Measurements from ENCODE around the gene FHOD3. TPM values are rescaled to one million over a fixed set of nuclear protein-coding genes. Genes with fewer than 3 reads are reported as not detected.

FHOD3 gene
- total and polyA plus RNA-seq, 2 donors = 0.90 to 4.1 TPM

GRCh38 chr18:36595046-36595817 lies 297.7 kb downstream of the FHOD3 start:
- H3K36me3 ChIP-seq (ENCODE audit: control insufficient read depth in 2 of 2, insufficient read depth in 2 of 2, low read length in 1 of 2) = no peaks in the 10 kb centered on the region
- no peaks in the 10 kb centered on the region for H3K9me3 ChIP-seq (ENCODE audit: control insufficient read depth in 2 of 2, insufficient read depth in 1 of 2, low read length in 1 of 2)
- no peak overlapping the region for H3K4me3 ChIP-seq (ENCODE audit: low read length in 2 of 2)
- WGBS = 91% methylated on average over 10 of the region's 10 CpGs
- peaks cover 0 to 5% of the 10 kb centered on the region in 2 donors for H3K4me1 ChIP-seq (ENCODE audit: control insufficient read depth in 2 of 2, insufficient read depth in 2 of 2, low read length in 2 of 2)
- H3K27ac ChIP-seq (ENCODE audit: low read depth in 1 of 2, low read length in 1 of 2) = no peak overlapping the region
- no peak for DNase-seq (ENCODE audit: low read depth in 6 of 9, low spot score in 9 of 9)
- H3K27me3 ChIP-seq (ENCODE audit: control insufficient read depth in 2 of 2, insufficient read depth in 1 of 2, low read length in 1 of 2) = no peaks in the 10 kb centered on the region

GRCh38 chr18:36595818-36596215 lies 298.3 kb downstream of the FHOD3 start:
- no peak overlapping the region for H3K4me3 ChIP-seq (ENCODE audit: low read length in 2 of 2)
- H3K27ac ChIP-seq (ENCODE audit: low read depth in 1 of 2, low read length in 1 of 2) = no peak overlapping the region
- 97% methylated on average over 6 of the region's 6 CpGs for WGBS

GRCh38 chr18:36597636-36598035 lies 300.1 kb downstream of the FHOD3 start:
- H3K36me3 ChIP-seq (ENCODE audit: control insufficient read depth in 2 of 2, insufficient read depth in 2 of 2, low read length in 1 of 2) = no peaks in the 10 kb centered on the region
- H3K9me3 ChIP-seq (ENCODE audit: control insufficient read depth in 2 of 2, insufficient read depth in 1 of 2, low read length in 1 of 2) = no peaks in the 10 kb centered on the region
- H3K4me3 ChIP-seq (ENCODE audit: low read length in 2 of 2) = no peak overlapping the region
- no peak overlapping the region for H3K27ac ChIP-seq (ENCODE audit: low read depth in 1 of 2, low read length in 1 of 2)
- no peaks in the 10 kb centered on the region for H3K4me1 ChIP-seq (ENCODE audit: control insufficient read depth in 2 of 2, insufficient read depth in 2 of 2, low read length in 2 of 2)
- WGBS = 95% methylated on average over 4 of the region's 4 CpGs
- no peaks in the 10 kb centered on the region for H3K27me3 ChIP-seq (ENCODE audit: control insufficient read depth in 2 of 2, insufficient read depth in 1 of 2, low read length in 1 of 2)
- DNase-seq (ENCODE audit: low read depth in 6 of 9, low spot score in 9 of 9) = no peak

More at GRCh38 chr18:36595818-36596215, 298.3 kb downstream of the FHOD3 start:
- Histone ChIP-seq H3K9me3 (ENCODE audit: control insufficient read depth in 2 of 2, insufficient read depth in 1 of 2, low read length in 1 of 2) (no peaks in the 10 kb centered on the region), H3K36me3 (ENCODE audit: control insufficient read depth in 2 of 2, insufficient read depth in 2 of 2, low read length in 1 of 2) (no peaks in the 10 kb centered on the region), H3K27me3 (ENCODE audit: control insufficient read depth in 2 of 2, insufficient read depth in 1 of 2, low read length in 1 of 2) (no peaks in the 10 kb centered on the region), H3K4me1 (ENCODE audit: control insufficient read depth in 2 of 2, insufficient read depth in 2 of 2, low read length in 2 of 2) (peaks cover 0 to 5% of the 10 kb centered on the region in 2 donors)
- no peak for DNase-seq (ENCODE audit: low read depth in 6 of 9, low spot score in 9 of 9)

- 86% methylated on average over 3 of the region's 3 CpGs for WGBS
Observed at GRCh38 chr18:36600548-36600947, 303.0 kb downstream of the FHOD3 start.

GRCh38 chr18:36601316-36601715 lies 303.8 kb downstream of the FHOD3 start:
- Histone ChIP-seq H3K27ac (ENCODE audit: low read depth in 1 of 2, low read length in 1 of 2) (no peak overlapping the region), H3K4me1 (ENCODE audit: control insufficient read depth in 2 of 2, insufficient read depth in 2 of 2, low read length in 2 of 2) (no peaks in the 10 kb centered on the region), H3K9me3 (ENCODE audit: control insufficient read depth in 2 of 2, insufficient read depth in 1 of 2, low read length in 1 of 2) (no peaks in the 10 kb centered on the region), H3K36me3 (ENCODE audit: control insufficient read depth in 2 of 2, insufficient read depth in 2 of 2, low read length in 1 of 2) (no peaks in the 10 kb centered on the region), H3K27me3 (ENCODE audit: control insufficient read depth in 2 of 2, insufficient read depth in 1 of 2, low read length in 1 of 2) (no peaks in the 10 kb centered on the region), H3K4me3 (ENCODE audit: low read length in 2 of 2) (no peak overlapping the region)
- 88% methylated on average over 1 of the region's 1 CpG for WGBS
- DNase-seq (ENCODE audit: low read depth in 6 of 9, low spot score in 9 of 9) = no peak

More at GRCh38 chr18:36600548-36600947, 303.0 kb downstream of the FHOD3 start:
- no peak for DNase-seq (ENCODE audit: low read depth in 6 of 9, low spot score in 9 of 9)
- Histone ChIP-seq H3K27ac (ENCODE audit: low read depth in 1 of 2, low read length in 1 of 2) (no peak overlapping the region), H3K36me3 (ENCODE audit: control insufficient read depth in 2 of 2, insufficient read depth in 2 of 2, low read length in 1 of 2) (no peaks in the 10 kb centered on the region), H3K4me1 (ENCODE audit: control insufficient read depth in 2 of 2, insufficient read depth in 2 of 2, low read length in 2 of 2) (no peaks in the 10 kb centered on the region), H3K9me3 (ENCODE audit: control insufficient read depth in 2 of 2, insufficient read depth in 1 of 2, low read length in 1 of 2) (no peaks in the 10 kb centered on the region), H3K27me3 (ENCODE audit: control insufficient read depth in 2 of 2, insufficient read depth in 1 of 2, low read length in 1 of 2) (no peaks in the 10 kb centered on the region), H3K4me3 (ENCODE audit: low read length in 2 of 2) (no peak overlapping the region)

- H3K4me3 ChIP-seq (ENCODE audit: low read length in 2 of 2) = no peak overlapping the region
- H3K27ac ChIP-seq (ENCODE audit: low read depth in 1 of 2, low read length in 1 of 2) = no peak overlapping the region
- over 99% methylated on average over 2 of the region's 2 CpGs for WGBS
- DNase-seq (ENCODE audit: low read depth in 6 of 9, low spot score in 9 of 9) = no peak
- H3K36me3 ChIP-seq (ENCODE audit: control insufficient read depth in 2 of 2, insufficient read depth in 2 of 2, low read length in 1 of 2) = no peaks in the 10 kb centered on the region
- H3K9me3 ChIP-seq (ENCODE audit: control insufficient read depth in 2 of 2, insufficient read depth in 1 of 2, low read length in 1 of 2) = no peaks in the 10 kb centered on the region
- no peaks in the 10 kb centered on the region for H3K4me1 ChIP-seq (ENCODE audit: control insufficient read depth in 2 of 2, insufficient read depth in 2 of 2, low read length in 2 of 2)
- H3K27me3 ChIP-seq (ENCODE audit: control insufficient read depth in 2 of 2, insufficient read depth in 1 of 2, low read length in 1 of 2) = no peaks in the 10 kb centered on the region
Observed at GRCh38 chr18:36602071-36602470, 304.6 kb downstream of the FHOD3 start.

GRCh38 chr18:36602620-36603019 lies 305.1 kb downstream of the FHOD3 start:
- Histone ChIP-seq H3K4me1 (ENCODE audit: control insufficient read depth in 2 of 2, insufficient read depth in 2 of 2, low read length in 2 of 2) (no peaks in the 10 kb centered on the region), H3K9me3 (ENCODE audit: control insufficient read depth in 2 of 2, insufficient read depth in 1 of 2, low read length in 1 of 2) (no peaks in the 10 kb centered on the region), H3K36me3 (ENCODE audit: control insufficient read depth in 2 of 2, insufficient read depth in 2 of 2, low read length in 1 of 2) (no peaks in the 10 kb centered on the region), H3K27me3 (ENCODE audit: control insufficient read depth in 2 of 2, insufficient read depth in 1 of 2, low read length in 1 of 2) (no peaks in the 10 kb centered on the region), H3K27ac (ENCODE audit: low read depth in 1 of 2, low read length in 1 of 2) (no peak overlapping the region), H3K4me3 (ENCODE audit: low read length in 2 of 2) (no peak overlapping the region)
- DNase-seq (ENCODE audit: low read depth in 6 of 9, low spot score in 9 of 9) = no peak
- 85% methylated on average over 4 of the region's 4 CpGs for WGBS

GRCh38 chr18:36608107-36608506 lies 310.6 kb downstream of the FHOD3 start:
- WGBS = 93% methylated on average over 3 of the region's 3 CpGs
- no peak for DNase-seq (ENCODE audit: low read depth in 6 of 9, low spot score in 9 of 9)
- Histone ChIP-seq H3K36me3 (ENCODE audit: control insufficient read depth in 2 of 2, insufficient read depth in 2 of 2, low read length in 1 of 2) (no peaks in the 10 kb centered on the region), H3K4me3 (ENCODE audit: low read length in 2 of 2) (no peak overlapping the region), H3K9me3 (ENCODE audit: control insufficient read depth in 2 of 2, insufficient read depth in 1 of 2, low read length in 1 of 2) (no peaks in the 10 kb centered on the region), H3K4me1 (ENCODE audit: control insufficient read depth in 2 of 2, insufficient read depth in 2 of 2, low read length in 2 of 2) (no peaks in the 10 kb centered on the region), H3K27ac (ENCODE audit: low read depth in 1 of 2, low read length in 1 of 2) (no peak overlapping the region), H3K27me3 (ENCODE audit: control insufficient read depth in 2 of 2, insufficient read depth in 1 of 2, low read length in 1 of 2) (no peaks in the 10 kb centered on the region)

GRCh38 chr18:36610258-36610657 lies 312.7 kb downstream of the FHOD3 start:
- Histone ChIP-seq H3K9me3 (ENCODE audit: control insufficient read depth in 2 of 2, insufficient read depth in 1 of 2, low read length in 1 of 2) (no peaks in the 10 kb centered on the region), H3K36me3 (ENCODE audit: control insufficient read depth in 2 of 2, insufficient read depth in 2 of 2, low read length in 1 of 2) (no peaks in the 10 kb centered on the region), H3K27me3 (ENCODE audit: control insufficient read depth in 2 of 2, insufficient read depth in 1 of 2, low read length in 1 of 2) (no peaks in the 10 kb centered on the region), H3K4me1 (ENCODE audit: control insufficient read depth in 2 of 2, insufficient read depth in 2 of 2, low read length in 2 of 2) (no peaks in the 10 kb centered on the region), H3K27ac (ENCODE audit: low read depth in 1 of 2, low read length in 1 of 2) (no peak overlapping the region), H3K4me3 (ENCODE audit: low read length in 2 of 2) (no peak overlapping the region)
- WGBS = 95% methylated on average over 8 of the region's 8 CpGs
- no peak for DNase-seq (ENCODE audit: low read depth in 6 of 9, low spot score in 9 of 9)

Data from thymus (tissue), 11 donors.